ENCODE data around the gene PSMD6.

PSMD6 gene

GRCh38 chr3:64067506-64068346, 44.4 kb upstream of the PSMD6 start:
- no peaks in the 10 kb centered on the region for H4K20me1 ChIP-seq (ENCODE audit: insufficient read depth, low read length, poor library complexity, severe bottlenecking)
- H3K9me3 ChIP-seq (ENCODE audit: insufficient read depth, low read depth, low read length): no peaks in the 10 kb centered on the region
- no peak for TF ChIP-seq EZH2phosphoT487 (IDR thresholded peaks at IDR 0.05; ENCODE audit: borderline replicate concordance)
- no peak overlapping the region for H3K4me2 ChIP-seq (ENCODE audit: low read depth, low read length, poor library complexity, severe bottlenecking)
- no peak overlapping the region for H3K4me3 ChIP-seq (ENCODE audit: low read length, poor library complexity, severe bottlenecking)
- H3K27me3 ChIP-seq (ENCODE audit: insufficient read depth, low read length, poor library complexity, severe bottlenecking): no peaks in the 10 kb centered on the region
- H3K79me2 ChIP-seq (ENCODE audit: insufficient read depth, low read length): no peaks in the 10 kb centered on the region
- H2AFZ ChIP-seq (ENCODE audit: low read length): no peak overlapping the region
- H3K9me2 ChIP-seq (replicated peaks; ENCODE audit: low read depth, low read length): no peaks in the 10 kb centered on the region
- H3F3A ChIP-seq (ENCODE audit: low read depth): no peaks in the 10 kb centered on the region
- no peaks in the 10 kb centered on the region for H3K36me3 ChIP-seq (ENCODE audit: insufficient read depth, low read length)
- H3K9ac ChIP-seq (ENCODE audit: low read depth, low read length, poor library complexity, severe bottlenecking): no peak overlapping the region
- H3K4me1 ChIP-seq (ENCODE audit: insufficient read depth, low read length, poor library complexity, severe bottlenecking): no peaks in the 10 kb centered on the region

DNA sequence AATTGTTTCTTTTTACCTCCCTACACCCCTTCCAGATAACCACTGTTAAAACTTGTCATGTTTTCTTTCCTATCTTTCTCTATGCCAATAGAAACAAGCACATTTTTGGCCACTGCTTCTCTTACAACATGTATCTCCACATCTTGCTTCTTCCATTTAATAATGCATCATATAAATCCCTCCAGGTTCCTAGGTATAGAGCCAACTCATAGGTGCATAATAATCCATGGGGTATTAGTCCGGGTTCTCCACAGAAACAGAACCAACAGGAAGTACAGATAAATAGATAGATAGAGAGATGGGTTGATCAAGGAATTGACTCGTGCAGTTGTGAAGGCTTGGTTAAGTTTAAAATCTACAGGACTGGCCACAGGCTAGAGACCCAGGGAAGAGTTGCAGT, 41.5 kb upstream of the PSMD6 start:
- Histone ChIP-seq H3K9me3 (ENCODE audit: insufficient read depth, low read depth, low read length) (no peaks in the 10 kb centered on the region), H3K79me2 (ENCODE audit: insufficient read depth, low read length) (no peaks in the 10 kb centered on the region), H3K27me3 (ENCODE audit: insufficient read depth, low read length, poor library complexity, severe bottlenecking) (no peaks in the 10 kb centered on the region), H3K4me2 (ENCODE audit: low read depth, low read length, poor library complexity, severe bottlenecking) (no peak overlapping the region), H3F3A (ENCODE audit: low read depth) (no peaks in the 10 kb centered on the region), H2AFZ (ENCODE audit: low read length) (no peak overlapping the region), H3K9ac (ENCODE audit: low read depth, low read length, poor library complexity, severe bottlenecking) (no peak overlapping the region), H3K9me2 (replicated peaks; ENCODE audit: low read depth, low read length) (no peaks in the 10 kb centered on the region), H4K20me1 (ENCODE audit: insufficient read depth, low read length, poor library complexity, severe bottlenecking) (no peaks in the 10 kb centered on the region), H3K4me1 (ENCODE audit: insufficient read depth, low read length, poor library complexity, severe bottlenecking) (no peaks in the 10 kb centered on the region), H3K4me3 (ENCODE audit: low read length, poor library complexity, severe bottlenecking) (no peak overlapping the region), H3K36me3 (ENCODE audit: insufficient read depth, low read length) (no peaks in the 10 kb centered on the region)
- no peak for TF ChIP-seq EZH2phosphoT487 (IDR thresholded peaks at IDR 0.05; ENCODE audit: borderline replicate concordance)
- TF ChIP-seq, protein P1, sequence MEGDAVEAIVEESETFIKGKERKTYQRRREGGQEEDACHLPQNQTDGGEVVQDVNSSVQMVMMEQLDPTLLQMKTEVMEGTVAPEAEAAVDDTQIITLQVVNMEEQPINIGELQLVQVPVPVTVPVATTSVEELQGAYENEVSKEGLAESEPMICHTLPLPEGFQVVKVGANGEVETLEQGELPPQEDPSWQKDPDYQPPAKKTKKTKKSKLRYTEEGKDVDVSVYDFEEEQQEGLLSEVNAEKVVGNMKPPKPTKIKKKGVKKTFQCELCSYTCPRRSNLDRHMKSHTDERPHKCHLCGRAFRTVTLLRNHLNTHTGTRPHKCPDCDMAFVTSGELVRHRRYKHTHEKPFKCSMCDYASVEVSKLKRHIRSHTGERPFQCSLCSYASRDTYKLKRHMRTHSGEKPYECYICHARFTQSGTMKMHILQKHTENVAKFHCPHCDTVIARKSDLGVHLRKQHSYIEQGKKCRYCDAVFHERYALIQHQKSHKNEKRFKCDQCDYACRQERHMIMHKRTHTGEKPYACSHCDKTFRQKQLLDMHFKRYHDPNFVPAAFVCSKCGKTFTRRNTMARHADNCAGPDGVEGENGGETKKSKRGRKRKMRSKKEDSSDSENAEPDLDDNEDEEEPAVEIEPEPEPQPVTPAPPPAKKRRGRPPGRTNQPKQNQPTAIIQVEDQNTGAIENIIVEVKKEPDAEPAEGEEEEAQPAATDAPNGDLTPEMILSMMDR (conservative IDR thresholded peaks at IDR 0.05; ENCODE audit: low read length): no peak

- Histone ChIP-seq H4K20me1 (ENCODE audit: insufficient read depth, low read length, poor library complexity, severe bottlenecking) (no peaks in the 10 kb centered on the region), H3K79me2 (ENCODE audit: insufficient read depth, low read length) (no peaks in the 10 kb centered on the region), H3K36me3 (ENCODE audit: insufficient read depth, low read length) (no peaks in the 10 kb centered on the region), H3K9me3 (ENCODE audit: insufficient read depth, low read depth, low read length) (no peaks in the 10 kb centered on the region), H3K4me1 (ENCODE audit: insufficient read depth, low read length, poor library complexity, severe bottlenecking) (no peaks in the 10 kb centered on the region), H2AFZ (ENCODE audit: low read length) (no peak overlapping the region), H3K4me3 (ENCODE audit: low read length, poor library complexity, severe bottlenecking) (no peak overlapping the region), H3K4me2 (ENCODE audit: low read depth, low read length, poor library complexity, severe bottlenecking) (no peak overlapping the region), H3K9me2 (replicated peaks; ENCODE audit: low read depth, low read length) (no peaks in the 10 kb centered on the region), H3K9ac (ENCODE audit: low read depth, low read length, poor library complexity, severe bottlenecking) (no peak overlapping the region), H3K27me3 (ENCODE audit: insufficient read depth, low read length, poor library complexity, severe bottlenecking) (no peaks in the 10 kb centered on the region), H3F3A (ENCODE audit: low read depth) (no peaks in the 10 kb centered on the region)
- TF ChIP-seq EZH2phosphoT487 (IDR thresholded peaks at IDR 0.05; ENCODE audit: borderline replicate concordance): no peak
- TF ChIP-seq, protein P1 (conservative IDR thresholded peaks at IDR 0.05; ENCODE audit: low read length): no peak
Observed at GRCh38 chr3:64063983-64064438, 40.7 kb upstream of the PSMD6 start.
